ENCODE data around the gene CASP2.
"Not testable (repeated sequence)": the region's sequence is repeated elsewhere in the genome, so short reads cannot be mapped to it uniquely, and the experiment has no call there.

CASP2 gene

DNA sequence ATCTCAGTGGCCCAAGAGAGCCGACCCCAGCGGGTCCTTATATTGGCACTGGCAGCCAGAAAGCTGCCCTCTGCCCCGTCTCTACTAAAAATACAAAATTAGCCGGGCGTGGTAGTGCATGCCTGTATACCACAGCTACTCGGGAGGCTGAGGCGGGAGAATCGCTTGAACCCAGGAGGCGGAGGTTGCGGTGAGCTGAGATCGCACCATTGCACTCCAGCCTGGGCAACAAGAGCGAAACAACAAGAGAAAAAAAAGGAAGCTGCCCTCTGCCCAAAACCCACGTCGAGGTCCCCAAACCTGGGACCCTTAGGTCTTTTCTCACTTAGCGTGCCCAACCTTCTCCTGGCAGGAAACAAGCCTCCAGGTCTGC, 24.0 kb upstream of the CASP2 start:
- DNase-seq (ENCODE audit: low read depth), result not testable (repeated sequence)

DNA sequence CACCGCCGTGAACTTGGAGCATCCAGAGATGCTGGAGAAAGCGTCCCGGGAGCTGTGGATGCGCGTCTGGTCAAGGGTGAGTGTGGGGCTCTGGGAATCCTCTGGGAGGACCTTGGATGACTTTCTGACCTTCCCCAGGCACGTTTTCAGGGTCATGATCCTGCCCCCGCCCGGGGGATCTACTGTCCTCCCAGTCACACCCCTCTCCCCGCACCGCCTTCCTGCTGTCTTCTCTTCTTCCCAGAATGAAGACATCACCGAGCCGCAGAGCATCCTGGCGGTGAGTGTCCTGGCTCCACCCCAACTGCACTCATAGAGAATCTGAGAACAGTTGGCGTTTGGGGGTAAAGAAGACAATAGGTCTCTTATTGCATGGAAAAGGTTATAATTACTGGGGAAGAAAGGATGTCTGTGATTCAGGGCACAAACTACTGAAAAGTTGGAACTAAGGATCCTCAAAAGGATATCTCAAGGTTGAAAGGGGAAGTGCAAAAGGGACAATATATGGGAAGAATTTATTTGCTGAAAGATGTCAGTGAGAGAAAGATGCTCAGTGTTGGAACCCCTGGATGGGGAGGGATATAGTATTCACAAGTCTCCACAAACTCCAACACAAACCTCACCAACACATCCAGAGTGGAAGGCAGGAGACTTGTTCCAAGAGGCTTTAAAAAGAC, 23.0 kb upstream of the CASP2 start:
- no peak for DNase-seq (ENCODE audit: low read depth)

DNA sequence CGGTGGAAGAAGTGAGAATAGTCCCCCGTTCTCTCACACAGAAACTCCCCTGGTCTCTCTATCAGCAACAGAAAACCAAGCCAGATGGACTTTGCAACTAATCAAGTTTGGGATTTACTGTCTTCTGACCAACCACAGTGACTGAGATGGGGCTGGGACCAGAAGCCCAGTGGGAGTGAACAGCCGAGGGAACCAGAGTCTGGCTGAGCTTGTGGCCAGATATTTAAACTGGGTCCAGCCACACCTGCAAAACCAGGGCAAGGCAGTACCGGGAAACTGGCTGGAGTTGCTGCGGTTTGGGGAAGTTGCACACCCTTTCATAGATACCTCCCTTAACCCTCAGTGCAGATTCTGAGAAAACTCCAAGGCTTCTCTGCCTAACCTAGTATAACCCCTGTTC, 18.9 kb upstream of the CASP2 start:
- no peak for DNase-seq (ENCODE audit: low read depth)

DNA sequence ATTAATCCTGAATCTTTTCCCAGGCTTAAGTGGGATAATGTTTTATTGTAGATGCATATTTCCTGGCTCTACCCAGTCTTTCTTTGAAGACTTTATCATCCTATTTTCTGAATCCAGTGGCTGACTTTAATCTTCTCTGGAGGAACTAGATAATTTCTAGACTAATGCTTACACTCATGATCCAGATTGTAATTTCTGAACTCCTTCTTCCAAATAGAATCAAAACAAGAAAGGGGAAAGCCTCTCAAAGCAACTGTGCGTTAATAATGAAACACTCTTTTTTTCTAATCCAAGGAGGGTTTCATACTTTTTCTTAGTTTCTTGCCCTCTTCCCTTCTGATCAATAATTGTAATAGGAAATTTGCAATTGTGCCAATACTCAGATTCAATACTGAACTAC, 16.9 kb upstream of the CASP2 start:
- no peak for DNase-seq (ENCODE audit: low read depth)

DNA sequence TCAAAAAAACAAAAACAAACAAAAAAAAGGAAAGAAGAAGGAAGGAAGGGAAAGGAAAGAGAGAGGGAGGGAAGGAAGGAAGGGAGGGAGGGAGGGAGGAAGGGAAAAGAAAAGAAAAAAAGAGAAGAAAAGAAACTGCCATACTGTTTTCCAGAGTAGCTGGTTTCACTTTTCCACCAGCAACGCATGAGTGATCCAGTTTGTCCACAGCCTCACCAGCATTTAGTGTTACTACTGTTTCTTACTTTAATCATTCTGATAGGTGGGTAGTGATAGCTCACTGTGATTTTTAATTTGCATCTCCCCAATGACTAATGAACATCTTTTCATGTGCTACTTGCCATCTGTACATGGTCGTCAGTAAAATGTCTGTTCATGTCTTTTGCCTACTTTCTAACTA, 15.3 kb upstream of the CASP2 start:
- no peak for DNase-seq (ENCODE audit: low read depth)

DNA sequence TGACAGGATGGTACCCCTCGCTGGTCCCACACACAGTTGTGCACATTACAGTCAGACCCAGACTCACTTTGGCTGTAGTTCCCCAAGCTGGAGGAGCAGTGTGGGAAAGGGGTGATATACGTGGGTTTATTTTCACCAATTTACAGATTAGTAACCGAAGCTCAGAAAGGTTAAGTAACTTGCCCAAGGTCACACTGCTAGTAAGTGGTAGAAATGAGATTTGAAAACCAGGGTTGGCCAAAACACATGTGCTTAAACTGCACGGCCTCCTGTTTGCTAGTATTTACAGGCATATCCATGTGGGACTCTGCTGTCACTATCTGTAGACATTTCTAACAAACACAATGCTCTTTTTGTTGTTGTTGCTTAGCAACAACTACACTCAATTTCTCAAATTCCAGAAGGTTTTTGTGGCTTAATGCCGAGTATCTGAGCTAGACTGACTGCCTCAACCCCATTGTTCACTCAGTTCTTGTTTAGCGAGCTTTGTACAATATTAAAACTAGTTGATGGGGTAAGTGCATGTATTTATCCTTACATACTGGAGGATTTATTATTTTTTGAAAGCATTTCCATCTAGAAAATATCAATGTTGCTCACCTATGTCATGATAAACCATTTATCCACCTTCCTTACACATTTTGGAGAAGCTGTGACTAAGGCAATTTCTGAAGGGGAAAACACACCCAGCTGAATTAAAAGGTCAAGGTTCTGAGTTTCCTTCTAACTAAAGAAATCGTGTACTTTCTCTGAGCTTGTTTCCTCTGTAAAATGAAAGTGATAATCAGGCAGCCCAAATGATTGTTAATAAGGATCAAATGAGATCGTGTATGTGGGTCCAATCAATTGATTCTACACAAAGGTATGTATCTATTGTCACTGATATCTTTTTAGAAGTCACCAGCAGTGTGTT, 8.7 kb upstream of the CASP2 start:
- DNase-seq (ENCODE audit: low read depth), result no peak

DNA sequence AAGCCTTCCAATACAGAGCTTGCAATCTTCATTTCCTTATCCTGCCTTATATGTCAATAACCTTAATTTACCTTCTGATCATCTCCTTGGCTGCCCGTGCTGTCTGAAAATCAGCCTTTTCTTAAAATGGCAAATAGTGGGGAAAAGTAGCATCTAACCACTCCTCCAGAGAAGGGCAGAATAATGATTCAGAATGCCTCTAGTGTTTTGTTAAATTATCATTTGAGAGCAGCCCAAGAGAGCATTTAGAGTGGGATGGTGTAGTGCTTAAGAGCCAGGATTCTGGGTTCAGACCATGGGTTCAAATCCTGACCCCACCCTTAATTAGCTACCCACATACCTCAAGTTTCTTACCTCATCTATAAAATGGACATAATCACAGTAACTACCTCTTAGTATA, 8.0 kb upstream of the CASP2 start:
- no peak for DNase-seq (ENCODE audit: low read depth)

DNA sequence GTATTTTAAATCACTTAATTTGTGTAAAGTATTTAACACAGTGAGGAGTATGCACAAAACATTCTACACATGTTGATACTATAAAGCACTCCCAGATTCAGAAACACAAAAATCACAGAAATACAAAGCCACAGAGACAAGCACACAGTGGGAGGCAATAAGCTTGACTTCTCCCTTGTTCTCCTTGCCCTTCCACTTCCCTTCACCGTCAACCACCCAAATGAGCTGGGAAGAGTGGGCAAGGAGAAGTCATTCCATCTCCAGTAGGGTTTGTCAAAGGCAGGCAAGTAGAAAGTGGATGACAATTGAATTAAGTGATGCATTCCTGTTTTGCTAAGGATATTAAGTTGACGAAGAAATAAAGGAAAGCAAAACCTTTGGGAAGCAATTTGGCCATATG, 7.6 kb upstream of the CASP2 start:
- DNase-seq (ENCODE audit: low read depth), result no peak

DNA sequence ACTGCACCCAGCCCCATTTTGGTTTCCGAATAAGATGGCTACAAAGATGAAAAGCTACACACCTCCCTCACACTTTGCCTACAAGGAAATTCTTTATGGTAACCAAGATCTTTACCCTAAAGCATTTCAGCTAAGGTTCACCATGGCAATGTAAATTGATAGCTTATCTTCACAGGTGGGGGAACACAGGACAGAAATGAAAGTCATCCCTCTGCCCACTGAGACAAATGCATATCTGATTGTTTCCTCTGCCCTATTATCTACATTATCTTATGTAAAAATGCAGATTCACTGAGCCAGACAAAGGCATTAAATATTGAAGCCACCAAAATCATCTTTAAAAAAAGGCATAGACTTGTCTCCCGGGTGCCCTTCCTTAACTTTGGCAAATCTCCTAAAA, 6.6 kb upstream of the CASP2 start:
- no peak for DNase-seq (ENCODE audit: low read depth)

DNA sequence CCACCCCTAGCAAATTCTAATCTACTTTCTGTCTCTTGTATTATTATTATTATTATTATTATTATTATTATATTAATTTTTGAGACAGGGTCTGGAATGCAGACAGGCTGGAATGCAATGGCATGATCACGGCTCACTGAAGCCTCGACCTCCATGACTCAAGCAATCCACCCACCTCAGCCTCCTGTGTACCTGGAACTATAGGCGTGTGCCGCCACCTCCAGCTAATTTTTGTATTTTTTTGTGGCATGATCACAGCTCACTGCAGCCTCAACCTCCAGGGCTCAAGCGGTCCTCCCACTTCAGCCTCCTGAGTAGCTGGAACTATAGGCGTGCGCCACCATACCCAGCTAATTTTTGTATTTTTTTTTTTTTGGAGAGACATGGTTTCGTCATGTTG, 6.0 kb upstream of the CASP2 start:
- no peak for DNase-seq (ENCODE audit: low read depth)

DNA sequence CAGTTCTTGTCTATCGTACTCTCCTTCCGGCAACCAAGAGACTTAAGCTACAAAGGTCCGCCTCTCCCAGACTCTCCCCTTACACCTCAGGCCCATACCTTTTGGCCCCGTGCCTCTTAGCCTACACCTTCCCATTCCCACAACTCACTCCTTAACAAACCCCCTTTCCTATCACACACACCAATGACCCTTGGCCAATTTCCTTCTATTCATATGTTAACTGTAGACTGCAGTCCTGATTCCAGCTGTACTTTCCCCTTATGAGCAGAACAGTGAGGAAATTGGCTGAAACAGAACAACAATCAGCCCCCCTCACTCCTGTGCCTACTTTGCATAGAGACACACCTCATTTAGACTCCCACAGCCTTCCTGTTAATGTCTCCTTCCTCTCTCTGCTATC, 4.8 kb upstream of the CASP2 start:
- DNase-seq (ENCODE audit: low read depth), result no peak

DNA sequence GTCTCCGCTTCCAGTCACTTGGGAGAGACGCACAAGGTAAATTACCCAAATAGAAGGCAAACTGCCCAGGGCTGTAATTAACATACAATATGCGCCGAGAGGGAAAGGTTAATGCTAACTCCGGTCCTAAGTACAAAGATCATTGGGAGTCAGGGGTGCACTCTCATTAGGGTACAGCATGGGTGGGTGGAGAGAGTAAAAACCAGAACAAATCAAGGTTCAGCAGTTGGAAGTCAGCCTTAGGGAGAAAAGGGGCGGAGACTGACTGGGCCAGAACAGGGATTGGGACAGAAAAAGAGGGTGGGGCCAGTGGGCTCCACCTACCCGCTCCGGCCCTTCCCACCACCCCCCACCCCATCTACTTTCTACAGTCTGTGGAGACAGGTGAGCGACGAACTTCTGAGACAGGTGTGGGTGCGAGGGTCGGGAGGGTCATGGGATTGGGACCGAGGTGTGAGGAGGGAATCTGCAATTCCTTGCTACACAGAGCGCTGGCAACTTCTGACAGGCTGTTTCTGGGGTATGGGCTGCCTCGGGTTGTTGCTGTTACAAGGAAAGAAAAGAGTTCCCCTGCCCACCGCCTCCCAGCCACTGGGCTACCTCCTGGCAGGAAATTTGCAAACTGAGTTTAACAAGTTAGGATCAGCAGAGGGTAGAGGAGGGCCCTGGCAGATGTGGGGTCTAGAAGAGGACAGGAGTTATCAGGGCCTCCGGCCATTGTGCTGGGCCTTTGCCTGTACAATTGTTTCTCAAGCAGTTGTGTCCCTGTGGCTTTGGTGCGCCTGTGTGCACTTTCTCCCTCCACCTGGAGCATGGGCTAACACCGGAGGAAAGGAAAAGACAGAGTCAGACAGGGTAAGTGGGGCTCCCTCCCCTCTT, 3.3 kb upstream of the CASP2 start, which contains the start of gene TMEM139:
Gene TMEM139, plus strand, starts transcription at position 368 of the 879 bp plus-strand sequence. CDS start 1,000 bp downstream, outside the sequence.
- DNase-seq (ENCODE audit: low read depth), result no peak

DNA sequence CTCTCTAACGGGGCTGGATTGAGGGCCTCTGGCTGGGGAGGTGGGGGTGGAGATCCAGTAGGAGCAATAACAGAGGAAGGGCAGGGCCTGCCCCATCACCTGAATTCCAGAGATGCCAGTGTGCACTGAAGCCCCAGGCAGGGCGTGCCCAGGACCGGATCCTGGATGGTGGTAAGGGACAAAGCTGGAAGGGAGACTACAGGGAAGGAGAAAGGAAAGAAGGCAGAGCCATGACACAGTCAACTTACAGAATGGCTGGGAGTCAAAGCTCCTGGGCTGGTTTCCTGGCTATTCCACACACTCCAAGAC, 2.7 kb upstream of the CASP2 start:
- no peak for DNase-seq (ENCODE audit: low read depth)

DNA sequence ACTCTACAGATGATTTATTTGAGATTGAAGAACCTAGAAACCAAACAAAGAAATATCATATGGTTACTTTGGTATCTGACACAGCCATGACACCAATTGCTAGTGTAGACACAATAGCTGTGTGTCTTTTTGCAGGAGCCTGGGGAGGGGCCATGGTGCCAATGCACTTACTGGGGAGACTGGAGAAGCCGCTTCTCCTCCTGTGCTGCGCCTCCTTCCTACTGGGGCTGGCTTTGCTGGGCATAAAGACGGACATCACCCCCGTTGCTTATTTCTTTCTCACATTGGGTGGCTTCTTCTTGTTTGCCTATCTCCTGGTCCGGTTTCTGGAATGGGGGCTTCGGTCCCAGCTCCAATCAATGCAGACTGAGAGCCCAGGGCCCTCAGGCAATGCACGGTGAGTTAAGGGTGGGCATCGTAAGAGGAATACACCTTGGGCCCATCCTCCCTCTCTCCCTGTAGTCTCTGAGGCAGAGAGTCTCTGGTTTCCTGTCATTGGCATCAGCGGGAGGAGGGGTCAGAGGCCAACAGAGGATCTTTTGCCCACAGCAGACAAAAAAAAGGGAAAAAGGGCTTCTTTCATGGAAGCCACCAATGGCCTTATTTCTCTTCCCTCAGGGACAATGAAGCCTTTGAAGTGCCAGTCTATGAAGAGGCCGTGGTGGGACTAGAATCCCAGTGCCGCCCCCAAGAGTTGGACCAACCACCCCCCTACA, 2.2 kb upstream of the CASP2 start:
- DNase-seq (ENCODE audit: low read depth), result no peak

DNA sequence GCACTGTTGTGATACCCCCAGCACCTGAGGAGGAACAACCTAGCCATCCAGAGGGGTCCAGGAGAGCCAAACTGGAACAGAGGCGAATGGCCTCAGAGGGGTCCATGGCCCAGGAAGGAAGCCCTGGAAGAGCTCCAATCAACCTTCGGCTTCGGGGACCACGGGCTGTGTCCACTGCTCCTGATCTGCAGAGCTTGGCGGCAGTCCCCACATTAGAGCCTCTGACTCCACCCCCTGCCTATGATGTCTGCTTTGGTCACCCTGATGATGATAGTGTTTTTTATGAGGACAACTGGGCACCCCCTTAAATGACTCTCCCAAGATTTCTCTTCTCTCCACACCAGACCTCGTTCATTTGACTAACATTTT, 1.6 kb upstream of the CASP2 start:
- DNase-seq (ENCODE audit: low read depth), result no peak

DNA sequence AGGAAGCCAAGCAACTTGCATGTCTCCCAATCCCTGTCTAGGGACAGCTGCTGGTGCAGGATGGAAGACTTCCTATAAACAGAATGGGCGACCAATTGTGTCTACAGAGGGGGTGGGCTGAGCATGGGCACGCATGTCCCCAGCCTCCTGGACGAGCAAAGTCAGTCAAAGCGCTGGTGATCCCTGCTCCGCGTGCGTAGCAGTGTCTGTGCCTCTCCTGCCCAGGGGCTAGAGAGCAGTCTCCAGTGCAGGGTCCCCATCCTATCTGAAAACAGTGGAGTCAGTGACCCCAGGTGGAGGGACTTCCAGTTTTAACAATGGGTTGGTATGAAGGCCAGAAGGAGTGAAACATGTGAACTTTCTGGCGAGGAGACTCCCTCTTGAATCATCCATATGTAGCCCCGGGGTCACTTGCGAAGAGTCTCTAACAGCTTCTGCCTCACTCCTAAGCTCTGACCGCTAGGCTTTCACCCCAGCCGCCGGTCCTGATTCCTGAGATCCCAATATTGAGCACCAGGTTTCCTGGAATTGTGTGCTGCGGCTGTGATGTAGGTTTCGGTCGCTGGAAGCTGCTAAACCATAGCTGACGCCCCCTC, 714 bp upstream of the CASP2 start:
- no peak for DNase-seq (ENCODE audit: low read depth)

DNA sequence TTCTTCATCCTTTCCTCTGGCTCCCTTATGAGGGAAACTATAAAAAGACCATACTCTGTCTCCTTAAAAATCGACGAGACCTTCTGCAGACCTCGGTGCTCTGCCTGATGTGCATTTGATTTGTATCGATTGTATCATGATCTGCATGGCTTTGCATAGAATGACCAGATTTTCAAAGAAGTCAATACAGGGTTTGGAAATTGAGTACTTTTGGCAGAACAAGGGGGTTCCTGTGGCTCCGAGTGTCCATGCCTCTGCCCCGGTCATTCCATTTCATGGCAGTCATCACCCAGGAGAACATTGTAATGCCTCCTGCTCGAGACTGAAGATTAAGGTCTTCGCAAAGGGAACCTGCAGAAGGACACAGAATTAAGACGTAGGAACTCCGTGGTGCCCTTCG, 685 bp downstream of the CASP2 start:
- DNase-seq (ENCODE audit: low read depth), result no peak

DNA sequence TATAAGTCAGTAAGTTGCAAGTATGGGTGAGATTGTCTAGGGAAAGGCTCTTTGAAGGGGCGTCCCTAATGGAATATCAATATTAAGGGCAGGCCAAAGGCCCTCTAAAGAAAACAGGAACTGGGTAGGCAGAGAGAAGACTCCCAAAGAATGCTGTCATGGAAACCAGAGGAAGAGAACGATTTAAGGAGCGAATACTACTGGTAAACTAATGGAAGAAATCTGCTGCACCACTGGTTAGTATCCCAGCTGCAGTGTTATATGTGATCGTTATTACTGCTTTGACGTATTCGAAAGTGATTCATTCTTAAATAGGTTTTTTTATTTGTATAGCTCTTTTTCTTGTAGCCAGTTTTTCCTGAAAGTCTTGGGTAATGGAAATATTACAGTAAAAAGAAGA, 1.3 kb downstream of the CASP2 start:
- DNase-seq (ENCODE audit: low read depth), result no peak

DNA sequence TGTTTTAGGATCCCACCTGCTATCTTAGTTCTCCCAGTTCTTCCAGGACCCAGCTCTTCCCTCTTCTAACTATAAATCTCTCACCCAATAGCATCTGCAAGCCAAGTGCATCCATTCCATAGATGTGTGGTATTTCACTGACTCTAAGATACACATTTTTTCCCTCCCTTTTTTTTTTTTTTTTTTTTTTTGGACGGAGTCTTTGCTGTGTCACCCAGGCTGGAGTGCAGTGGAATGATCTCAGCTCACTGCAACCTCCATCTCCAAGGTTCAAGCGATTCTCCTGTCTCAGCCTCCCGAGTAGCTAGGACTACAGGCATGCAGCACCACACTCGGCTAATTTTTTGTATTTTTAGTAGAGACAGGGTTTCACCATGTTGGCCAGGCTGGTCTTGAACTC, 1.7 kb downstream of the CASP2 start:
- not testable (repeated sequence) for DNase-seq (ENCODE audit: low read depth)

DNA sequence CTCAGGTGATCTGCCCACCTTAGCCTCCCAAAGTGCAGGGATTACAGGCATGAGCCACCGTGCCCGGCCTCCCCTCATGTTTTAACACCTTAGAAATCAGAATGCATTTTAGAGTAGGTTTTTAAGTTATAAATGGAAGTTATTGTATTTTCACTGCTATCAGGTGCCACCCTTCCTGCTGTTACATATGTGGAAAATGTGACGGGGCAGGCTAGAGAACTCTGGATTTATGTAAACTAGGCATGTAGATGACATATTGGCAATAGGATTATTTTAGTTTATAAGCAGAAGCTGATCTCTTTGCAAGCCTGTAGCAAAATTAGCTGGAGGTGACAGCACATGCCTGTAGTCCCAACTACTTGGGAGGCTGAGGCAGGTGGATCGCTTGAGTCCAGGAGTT, 2.1 kb downstream of the CASP2 start:
- no peak for DNase-seq (ENCODE audit: low read depth)

DNA sequence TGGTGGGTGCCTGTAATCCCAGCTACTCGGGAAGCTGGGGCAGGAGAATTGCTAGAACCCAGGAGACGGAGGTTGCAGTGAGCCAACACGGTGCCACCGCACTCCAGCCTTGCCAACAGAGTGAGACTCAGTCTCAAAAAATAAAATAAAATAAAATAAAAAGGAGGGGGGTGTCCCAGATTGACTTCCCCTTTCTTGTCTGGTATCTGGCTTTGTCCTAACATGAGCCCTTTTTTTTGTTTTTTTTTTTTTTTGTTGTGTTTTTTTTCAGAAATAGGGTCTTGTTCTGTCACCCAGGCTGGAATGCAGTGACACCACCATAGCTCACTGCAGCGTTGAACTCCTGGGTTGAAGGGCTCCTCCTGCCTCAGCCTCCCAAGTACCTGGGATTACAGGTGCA, 4.7 kb downstream of the CASP2 start:
- DNase-seq (ENCODE audit: low read depth), result no peak

DNA sequence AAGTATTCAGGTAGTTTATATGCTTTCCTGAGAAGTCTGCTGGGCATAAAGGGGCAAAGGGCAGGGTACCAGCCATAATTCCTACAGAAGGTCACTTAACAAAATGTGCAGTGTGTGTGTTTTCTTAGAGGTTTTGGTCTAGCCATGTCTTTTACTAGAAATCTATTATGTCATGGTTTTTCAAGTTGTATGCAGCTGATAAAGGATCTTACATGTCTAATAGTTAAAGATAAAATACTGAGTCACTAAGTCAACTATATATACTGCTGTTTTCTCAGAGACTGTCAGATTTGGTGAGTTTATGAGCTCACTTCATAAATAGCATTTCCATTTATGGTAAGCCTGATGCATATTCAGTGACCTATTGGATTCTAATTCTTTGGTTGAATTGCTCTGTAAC, 7.7 kb downstream of the CASP2 start:
- DNase-seq (ENCODE audit: low read depth), result no peak

All from stimulated activated CD8-positive, alpha-beta memory T cell treated with anti-CD3 and anti-CD28 coated beads, Interleukin-15, amount 100 ng/mL, for 1 hour (primary cell).